NCI-H446 treated with DMSO at 0.1 percent for 48 hours (cell line): ENCODE data around the gene HSD11B2.

Experiments used
- DNase-seq: peaks from one replicate; lab custom pipeline; 2025; lab: John Stamatoyannopoulos, UW

HSD11B2 gene

GRCh38 chr16:67396159-67397035 is 34.5 kb upstream of the HSD11B2 start:
- no peak for DNase-seq

GRCh38 chr16:67397036-67397801 is 33.7 kb upstream of the HSD11B2 start:
- DNase-seq: no peak

GRCh38 chr16:67397812-67398545 is 32.9 kb upstream of the HSD11B2 start:
- no peak for DNase-seq

GRCh38 chr16:67398546-67399217 is 32.2 kb upstream of the HSD11B2 start:
- DNase-seq: no peak

GRCh38 chr16:67399218-67399733 is 31.6 kb upstream of the HSD11B2 start:
- DNase-seq: no peak

GRCh38 chr16:67399749-67400704 is 30.9 kb upstream of the HSD11B2 start:
- no peak for DNase-seq

GRCh38 chr16:67400901-67401300 is 30.0 kb upstream of the HSD11B2 start:
- DNase-seq: no peak

GRCh38 chr16:67403976-67404555 is 26.9 kb upstream of the HSD11B2 start:
- DNase-seq: no peak

- DNase-seq: no peak
These were observed 26.1 kb upstream of the HSD11B2 start for GRCh38 chr16:67404740-67405226.

- DNase-seq: no peak
These were observed 25.6 kb upstream of the HSD11B2 start for GRCh38 chr16:67405336-67405735.

GRCh38 chr16:67406111-67406971 is 24.6 kb upstream of the HSD11B2 start:
- no peak for DNase-seq

GRCh38 chr16:67407176-67407787 is 23.6 kb upstream of the HSD11B2 start:
- no peak for DNase-seq

- DNase-seq: no peak
These were observed 23.0 kb upstream of the HSD11B2 start for GRCh38 chr16:67407788-67408452.

- no peak for DNase-seq
These were observed 21.3 kb upstream of the HSD11B2 start for GRCh38 chr16:67409631-67410030.

- no peak for DNase-seq
These were observed 19.6 kb upstream of the HSD11B2 start for GRCh38 chr16:67411339-67411738.

- DNase-seq: no peak
These were observed 18.6 kb upstream of the HSD11B2 start for GRCh38 chr16:67412294-67412693.

- DNase-seq: no peak
These were observed 16.7 kb upstream of the HSD11B2 start for GRCh38 chr16:67413978-67414911.
